Raji (cell line): ENCODE measurements around the gene BLM.

Experiments used
- POLR2A ChIP-seq: IDR thresholded peaks from 2 replicates; pipeline ENCODE4 v1.6.1; 2011; ENCODE audit warnings: low read depth, low read length, control low read depth; ENCODE audit not compliant: insufficient read depth

The BLM gene

GRCh38 chr15:90819390-90819789 is 102.2 kb downstream of the BLM start:
- no peak for TF ChIP-seq POLR2A

- no peak for TF ChIP-seq POLR2A
Observed at GRCh38 chr15:90819850-90820249, 102.7 kb downstream of the BLM start.

GRCh38 chr15:90820481-90820880 is 103.3 kb downstream of the BLM start:
- TF ChIP-seq POLR2A, result no peak

DNA sequence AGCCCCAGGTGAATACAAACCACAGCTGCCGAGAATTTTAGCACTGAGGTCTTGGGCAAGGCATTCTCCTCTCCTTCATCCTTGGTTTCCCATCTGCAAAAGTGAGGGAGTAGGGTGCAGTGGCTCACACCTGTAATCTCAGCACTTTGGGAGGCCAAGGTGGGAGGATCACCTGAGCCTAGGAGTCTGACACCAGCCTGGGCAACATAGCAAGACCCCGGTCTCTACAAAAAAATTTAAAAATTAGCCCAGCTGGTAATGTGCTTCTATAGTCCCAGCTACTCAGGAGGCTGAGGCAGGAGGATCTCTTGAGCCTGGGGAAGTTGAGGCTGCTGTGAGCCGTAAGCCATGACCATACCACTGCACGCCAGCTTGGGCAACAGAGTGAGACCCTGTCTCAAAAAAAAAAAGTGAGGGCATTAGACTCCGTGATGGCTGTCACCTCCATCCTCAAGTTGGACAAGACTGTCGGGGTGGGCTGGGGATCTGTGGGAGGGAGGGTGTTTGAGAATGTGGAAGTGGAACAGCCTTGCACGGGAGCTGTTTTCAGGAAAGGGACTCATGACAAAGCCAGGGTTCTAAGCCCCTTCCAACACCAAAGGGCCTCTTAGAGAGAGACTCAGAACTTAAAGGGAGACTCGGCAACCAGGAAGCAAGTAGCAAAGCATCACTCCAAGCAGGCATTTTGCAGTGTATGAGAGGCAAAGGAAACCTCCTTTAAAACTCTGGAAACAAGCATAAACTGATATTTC is 105.2 kb downstream of the BLM start:
- no peak for TF ChIP-seq POLR2A

GRCh38 chr15:90823455-90823974 is 106.4 kb downstream of the BLM start:
- TF ChIP-seq POLR2A, result no peak

GRCh38 chr15:90826886-90827435 is 109.8 kb downstream of the BLM start:
- TF ChIP-seq POLR2A, result no peak

- no peak for TF ChIP-seq POLR2A
Observed at GRCh38 chr15:90828111-90828510, 111.0 kb downstream of the BLM start.

DNA sequence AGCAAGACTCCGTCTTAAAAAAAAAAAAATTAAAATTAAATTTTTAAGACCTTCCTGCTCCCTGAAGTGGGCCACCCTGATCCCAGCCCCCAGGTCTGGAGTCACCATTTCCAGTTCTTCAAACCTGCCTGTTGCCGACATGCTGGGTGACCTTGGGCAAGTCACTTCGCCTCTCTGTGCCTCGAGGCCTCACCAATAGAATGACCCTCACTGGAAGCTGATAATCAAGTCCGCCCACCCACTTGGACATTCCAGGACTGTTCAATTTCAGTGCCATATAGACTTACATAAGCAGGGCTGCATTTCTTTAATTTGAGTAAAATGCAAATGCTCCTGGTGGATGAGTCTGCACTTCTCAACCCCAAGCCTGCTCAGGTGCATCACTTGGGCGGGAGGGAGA is 112.0 kb downstream of the BLM start:
- no peak for TF ChIP-seq POLR2A

DNA sequence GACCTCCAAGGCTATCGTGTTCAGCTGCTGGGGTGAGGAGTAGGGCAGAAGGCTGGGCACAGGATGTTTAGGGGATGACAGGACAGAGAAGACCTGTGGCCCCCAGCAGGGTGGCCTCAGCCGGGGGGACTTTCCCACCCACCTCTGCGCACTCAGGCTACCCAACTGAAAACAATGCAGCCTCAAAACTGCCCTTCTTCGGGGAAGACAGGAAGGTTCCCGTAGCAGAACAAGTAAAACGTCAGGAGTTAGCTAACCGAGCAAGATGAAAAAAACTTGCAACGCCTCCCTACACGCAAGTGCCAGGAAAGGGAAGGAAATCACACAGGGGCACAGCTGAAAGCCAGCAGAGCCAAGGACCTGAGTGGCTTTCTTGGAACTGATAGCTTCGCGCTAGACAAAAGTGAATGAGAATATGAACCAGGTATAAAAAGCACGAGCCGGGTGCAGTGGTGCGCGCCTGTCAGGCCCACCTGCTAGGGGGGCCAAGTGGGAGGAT is 112.8 kb downstream of the BLM start:
- TF ChIP-seq POLR2A, result no peak

DNA sequence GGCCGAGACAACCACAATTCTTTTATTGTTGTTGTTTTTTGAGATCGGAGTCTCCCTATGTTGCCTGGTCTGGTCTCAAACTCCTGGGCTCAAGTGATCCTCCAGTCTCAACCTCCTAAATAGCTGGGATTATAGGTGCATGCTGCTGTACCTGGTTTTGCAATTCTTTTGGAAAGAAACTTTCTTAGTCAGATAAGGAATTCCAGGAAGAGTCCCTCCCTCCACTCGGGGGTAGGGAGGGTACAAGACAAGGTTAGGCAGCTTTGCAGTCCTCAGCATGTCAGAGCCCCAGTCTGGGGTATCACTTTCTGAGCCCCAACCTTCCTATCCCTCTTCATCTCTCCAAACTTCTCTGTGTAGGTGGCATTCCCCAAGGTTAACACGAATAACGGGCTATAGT is 117.5 kb downstream of the BLM start:
- no peak for TF ChIP-seq POLR2A

DNA sequence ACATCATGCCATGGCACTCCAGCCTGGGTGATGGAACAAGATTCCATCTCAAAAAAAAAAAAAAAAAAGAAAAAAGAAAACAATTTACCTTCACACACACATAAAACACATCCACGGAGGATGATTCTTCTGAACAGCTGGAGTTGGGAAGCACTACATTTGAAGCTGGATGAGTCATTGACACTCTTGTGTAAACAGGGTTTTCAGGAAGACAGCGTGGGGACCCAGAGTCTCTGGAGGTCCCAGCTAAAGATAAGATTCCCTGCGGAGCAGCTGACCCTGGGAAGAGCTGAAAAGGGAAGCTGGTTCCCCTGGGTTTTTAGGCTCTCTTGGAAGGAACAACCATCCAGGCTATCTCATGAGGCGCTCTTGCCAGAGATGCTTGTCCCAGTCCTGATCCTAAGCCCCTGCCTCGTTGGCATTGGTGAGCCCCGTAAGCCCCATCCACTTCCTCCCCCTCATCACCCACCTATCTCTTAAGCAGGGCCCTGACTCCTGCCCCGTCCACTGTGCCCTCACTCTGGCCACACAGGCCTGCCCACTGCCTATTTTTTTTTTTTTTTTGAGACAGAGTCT is 119.2 kb downstream of the BLM start:
- TF ChIP-seq POLR2A, result no peak

DNA sequence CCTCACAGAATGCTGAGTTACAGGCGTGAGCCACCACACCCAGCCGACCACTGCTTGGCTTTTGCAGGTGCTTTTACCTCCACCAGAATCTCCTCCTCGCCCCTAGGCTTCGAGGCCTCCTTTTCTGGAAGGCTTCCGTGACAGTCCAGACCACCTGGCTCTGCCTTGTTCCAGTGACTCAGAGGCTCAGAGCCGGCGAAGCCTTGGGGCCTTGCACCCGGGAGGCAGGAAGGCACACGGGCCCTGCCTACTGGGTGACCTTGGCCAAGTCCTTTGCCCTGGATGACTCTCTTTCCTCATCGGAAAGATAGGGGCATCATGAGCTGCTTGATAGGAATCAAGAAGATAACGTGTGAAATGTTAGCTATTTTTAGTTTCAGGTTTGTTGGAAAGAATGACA is 119.9 kb downstream of the BLM start:
- no peak for TF ChIP-seq POLR2A

DNA sequence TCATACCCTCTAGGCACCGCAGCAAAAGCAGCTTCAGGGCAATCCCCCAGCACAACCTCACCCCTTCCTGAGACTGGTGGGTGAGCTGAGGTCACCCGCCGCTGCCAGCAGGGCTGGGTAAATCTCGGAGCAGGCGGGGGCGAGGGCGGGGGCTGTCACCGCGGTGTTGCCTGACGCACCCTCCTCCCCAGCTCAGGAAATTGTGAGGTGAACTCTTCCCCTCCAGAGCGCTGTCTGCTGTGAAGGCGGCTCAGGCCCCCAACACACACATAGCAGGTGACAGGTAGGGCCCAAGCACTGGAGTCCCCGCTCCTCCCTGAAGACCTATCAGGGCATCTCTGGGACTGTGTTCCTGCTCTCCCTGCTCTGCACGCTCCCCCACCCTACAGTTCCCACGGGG is 121.0 kb downstream of the BLM start:
- no peak for TF ChIP-seq POLR2A

GRCh38 chr15:90838544-90838943 is 121.4 kb downstream of the BLM start:
- TF ChIP-seq POLR2A, result no peak

DNA sequence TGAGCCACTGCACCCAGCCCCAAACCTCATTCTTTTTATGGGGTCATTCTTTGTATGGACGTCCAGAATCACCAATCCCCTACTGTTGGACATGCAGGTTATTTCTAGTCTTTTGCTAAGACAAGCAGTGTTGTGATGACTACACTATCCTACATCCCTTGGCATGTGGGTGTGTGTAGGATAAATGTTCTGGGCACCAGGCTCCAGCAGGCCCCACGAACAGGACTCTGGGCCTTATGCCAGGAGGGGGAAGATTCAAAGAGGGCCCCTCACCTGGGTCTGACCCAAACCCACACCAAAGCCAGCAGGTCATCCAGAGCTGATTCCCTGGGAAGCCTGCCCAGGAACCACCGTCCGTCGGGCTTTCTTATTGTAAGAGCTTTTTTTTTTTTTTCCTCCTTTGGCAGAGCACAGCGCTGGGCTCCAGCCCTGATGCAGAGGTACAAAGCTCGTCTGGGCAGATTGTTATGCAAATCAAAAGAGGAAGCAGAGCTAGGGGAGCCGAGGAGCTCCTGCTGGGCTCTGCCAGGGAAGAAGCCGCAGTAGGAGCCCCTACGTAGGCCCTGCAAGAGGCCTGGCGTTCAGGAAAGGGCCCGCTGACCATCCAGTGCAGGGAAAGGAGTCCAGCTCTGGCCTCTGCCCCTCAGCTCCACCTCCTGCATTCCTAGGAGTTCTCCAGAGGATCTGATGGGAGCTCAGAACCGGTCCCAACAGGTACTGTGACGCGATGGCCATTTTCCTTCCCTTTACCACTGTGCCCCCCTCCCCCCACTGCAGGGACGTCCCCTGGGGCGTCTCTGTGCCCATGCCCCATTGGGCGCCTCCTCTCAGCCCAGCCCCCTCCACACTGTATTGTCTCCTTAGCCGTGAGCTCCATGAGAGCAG is 122.3 kb downstream of the BLM start:
- no peak for TF ChIP-seq POLR2A
